GM10266 (cell line): ENCODE results near the gene MTHFSD.

Source experiments
- DNase-seq: peaks from one replicate; pipeline ENCODE4 v3.0.0; 2012; ENCODE audit errors: extremely low spot score
- TF ChIP-seq, protein P1 (sequence below): IDR thresholded peaks from 2 replicates; pipeline ENCODE4 v1.5.1; 2012; ENCODE audit warnings: mild to moderate bottlenecking, low read depth; ENCODE audit not compliant: control insufficient read depth, insufficient read depth; ENCODE audit errors: missing control alignments

The MTHFSD gene

DNA sequence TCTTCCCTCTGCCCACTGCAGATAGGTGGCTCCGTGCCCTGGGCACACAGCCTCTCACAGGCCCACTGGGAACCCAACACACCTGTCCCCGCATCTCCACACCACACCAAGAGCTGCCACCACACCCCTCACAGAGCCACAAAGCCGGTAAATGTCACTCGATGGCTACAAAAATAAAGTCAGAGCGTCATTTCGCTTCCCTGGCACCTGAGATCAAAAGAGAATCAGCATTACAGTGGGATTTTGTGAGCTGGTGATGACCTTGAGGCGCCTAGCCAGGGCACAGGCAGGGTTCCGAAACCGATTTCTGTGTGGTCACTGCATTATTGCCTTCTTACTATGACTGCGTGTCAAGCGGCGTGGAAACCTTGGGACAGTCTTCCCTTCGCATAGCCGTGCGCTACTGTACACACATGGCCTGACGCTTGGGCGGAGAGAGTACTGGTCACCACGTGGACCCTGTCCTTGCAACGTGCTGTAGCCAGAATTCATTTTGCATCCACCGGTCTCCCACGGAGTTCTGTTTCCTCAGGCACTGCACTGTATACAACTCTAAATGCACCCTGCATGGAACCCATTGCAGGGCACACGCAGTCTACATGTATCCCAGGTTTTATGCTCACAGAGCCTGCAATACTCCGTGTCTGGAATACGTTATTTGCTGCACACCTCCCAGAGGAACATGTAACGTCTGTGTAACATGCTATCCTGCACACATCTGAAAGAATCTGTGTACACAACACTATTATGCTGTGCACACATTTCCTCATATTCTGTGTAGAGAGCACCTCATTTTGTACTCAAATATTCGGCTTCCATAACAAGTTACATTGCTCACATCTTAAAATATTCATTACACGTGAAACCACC is 50.5 kb downstream of the MTHFSD start:
- TF ChIP-seq, protein P1, sequence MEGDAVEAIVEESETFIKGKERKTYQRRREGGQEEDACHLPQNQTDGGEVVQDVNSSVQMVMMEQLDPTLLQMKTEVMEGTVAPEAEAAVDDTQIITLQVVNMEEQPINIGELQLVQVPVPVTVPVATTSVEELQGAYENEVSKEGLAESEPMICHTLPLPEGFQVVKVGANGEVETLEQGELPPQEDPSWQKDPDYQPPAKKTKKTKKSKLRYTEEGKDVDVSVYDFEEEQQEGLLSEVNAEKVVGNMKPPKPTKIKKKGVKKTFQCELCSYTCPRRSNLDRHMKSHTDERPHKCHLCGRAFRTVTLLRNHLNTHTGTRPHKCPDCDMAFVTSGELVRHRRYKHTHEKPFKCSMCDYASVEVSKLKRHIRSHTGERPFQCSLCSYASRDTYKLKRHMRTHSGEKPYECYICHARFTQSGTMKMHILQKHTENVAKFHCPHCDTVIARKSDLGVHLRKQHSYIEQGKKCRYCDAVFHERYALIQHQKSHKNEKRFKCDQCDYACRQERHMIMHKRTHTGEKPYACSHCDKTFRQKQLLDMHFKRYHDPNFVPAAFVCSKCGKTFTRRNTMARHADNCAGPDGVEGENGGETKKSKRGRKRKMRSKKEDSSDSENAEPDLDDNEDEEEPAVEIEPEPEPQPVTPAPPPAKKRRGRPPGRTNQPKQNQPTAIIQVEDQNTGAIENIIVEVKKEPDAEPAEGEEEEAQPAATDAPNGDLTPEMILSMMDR, result no peak
- DNase-seq, result no peak

DNA sequence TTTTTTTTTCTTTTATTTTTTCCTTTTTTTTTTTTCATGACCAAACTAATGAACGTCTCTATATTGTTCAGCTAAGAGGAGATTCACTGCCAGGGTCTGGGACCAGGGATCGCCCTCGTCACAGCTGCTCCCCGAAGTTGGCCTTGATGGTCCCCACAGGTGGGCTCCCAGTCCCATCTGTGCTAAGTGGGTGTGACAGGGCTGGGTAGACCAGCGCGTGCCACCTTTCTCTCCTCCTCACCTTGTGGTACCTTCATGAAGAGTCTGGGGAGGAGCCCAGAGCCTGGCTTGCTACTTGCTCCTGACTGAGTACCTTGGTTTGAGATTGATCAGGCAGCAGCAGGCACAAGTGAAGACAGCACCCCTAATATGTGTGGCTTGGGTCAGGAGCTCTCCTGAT is 51.2 kb downstream of the MTHFSD start:
- TF ChIP-seq, protein P1, result no peak
- no peak for DNase-seq

DNA sequence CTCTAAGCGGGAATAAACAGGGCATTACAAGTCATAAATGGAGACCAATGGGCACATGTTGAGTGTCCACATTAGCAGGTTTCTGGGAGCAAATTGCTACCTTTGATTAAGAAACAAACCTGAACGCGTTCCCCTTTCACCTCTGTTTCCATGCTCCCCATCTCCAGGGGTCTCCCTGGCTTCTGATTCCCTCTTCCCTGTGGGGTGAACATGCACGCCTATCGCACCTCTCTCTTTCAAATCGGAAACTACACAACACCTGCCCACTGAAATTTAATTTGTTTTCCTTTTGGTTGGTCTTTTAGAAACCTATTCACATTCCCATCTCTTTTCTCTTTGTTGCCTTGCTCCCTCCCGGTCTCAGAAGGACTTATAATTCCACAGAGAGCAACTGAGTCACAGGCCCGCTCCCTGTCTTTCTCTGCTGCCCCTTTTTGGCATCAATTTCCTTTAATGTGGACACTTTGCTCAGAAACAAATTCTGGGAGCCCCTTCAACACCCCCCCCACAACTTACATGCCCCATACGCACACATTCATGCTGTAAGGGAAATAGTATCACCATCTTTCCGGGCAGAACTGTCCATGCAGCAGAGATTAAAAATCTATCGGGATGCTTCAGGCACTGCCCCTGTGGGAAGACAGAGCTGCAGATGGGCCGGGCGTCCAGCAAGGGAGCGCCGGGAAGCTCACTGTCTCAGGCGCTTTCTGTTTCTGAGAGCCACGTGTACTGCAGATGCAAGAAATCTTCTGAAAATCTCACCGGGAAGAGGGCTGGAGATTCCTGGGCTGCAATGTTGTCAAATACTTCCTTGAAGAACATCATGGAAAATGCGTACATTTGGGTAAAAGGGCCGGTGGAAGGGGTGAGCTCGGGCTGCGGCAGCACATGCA is 51.9 kb downstream of the MTHFSD start:
- TF ChIP-seq, protein P1, result no peak
- DNase-seq, result no peak

DNA sequence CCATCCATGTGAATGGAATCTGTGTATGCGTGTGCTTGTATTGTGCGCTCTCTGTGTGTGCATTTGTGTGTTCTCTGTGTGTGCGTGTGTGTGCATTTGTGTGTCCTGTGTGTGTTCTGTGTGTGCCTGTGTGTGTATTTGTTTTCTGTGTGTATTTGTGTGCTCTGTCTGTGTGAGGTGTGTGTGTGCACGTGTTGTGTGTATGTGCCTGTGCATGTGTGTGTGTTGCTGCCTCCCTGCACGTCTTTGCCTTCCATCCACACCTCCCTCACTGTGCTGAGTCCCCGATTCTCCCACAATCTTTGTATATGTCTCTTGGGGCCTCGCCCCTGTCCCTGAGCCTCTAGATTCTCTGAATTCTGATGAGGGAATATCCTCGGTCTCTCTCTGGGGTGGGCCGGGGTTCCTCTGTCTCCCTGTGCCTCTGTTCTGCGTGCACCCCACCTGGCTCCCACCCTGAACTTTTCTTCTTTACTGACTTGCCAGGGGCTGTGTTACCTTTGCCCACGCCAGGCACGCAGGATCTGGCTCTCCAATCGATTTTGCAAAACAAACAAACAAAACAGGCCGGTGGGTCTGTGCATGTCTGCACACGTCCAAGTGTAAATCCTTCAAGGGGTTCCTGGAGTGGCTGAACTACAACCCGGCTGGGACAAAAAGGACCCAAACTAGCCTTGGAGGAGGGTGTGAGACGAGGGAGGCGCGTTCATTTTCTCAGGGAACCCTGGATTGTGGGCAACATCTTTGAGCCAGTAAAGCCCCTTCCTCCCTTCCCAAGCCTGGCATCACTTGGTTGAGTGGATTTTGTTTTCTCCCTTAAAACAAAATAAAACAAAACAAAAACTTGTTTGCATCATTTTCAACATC is 52.8 kb downstream of the MTHFSD start:
- TF ChIP-seq, protein P1, result no peak
- DNase-seq, result no peak

DNA sequence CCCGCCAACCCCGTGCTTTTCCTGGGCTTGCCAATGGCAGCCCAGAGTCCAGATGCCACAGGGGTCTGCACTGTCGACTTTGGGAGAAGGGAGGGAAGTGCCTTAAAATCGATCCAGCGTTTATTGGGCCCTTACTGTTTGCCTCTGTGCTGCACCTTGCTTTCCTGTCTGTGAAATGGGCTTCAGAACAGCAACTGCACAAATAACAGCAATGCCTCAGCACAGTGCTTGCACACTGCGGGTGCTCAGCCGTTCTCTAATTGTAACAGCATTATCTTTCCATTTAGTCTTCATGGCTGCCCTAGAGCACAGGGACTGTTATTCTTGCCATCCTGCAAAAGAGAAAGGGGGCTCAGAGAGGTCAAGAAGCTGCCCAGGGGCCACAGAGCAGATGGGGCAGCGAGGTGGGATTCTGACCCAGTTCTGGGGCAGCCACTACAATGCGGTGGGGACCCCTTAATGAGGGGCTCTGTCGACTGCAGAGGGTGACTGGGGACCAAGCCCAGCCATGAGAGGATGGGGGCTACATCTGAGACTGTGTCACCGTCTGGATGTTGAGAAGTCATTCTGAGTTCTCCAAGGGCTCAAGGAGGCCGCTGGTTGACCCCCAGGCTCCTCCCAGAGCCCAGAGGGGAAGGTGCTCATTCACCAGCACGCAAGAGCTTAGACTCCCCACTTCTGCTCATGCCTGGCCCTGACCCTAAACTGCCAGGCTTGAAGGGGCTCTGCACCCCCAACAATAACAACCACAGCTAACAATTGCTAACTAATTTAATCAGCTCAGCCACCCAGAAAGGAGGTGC is 54.1 kb downstream of the MTHFSD start:
- no peak for DNase-seq
- TF ChIP-seq, protein P1, result no peak
